GM18861 (cell line): ENCODE measurements around the gene EIPR1.

Source experiments
- ATAC-seq: cut with Tn5 transposase; IDR thresholded peaks from one replicate; pipeline ENCODE4 v1.9.1; 2021; ENCODE audit not compliant: unreplicated experiment

The EIPR1 gene

GRCh38 chr2:3309496-3310355 lies 67.9 kb downstream of the EIPR1 start:
- no peak for ATAC-seq

GRCh38 chr2:3307901-3308300 lies 69.7 kb downstream of the EIPR1 start:
- ATAC-seq: no peak

- no peak for ATAC-seq
Observed at GRCh38 chr2:3307236-3307635, 70.4 kb downstream of the EIPR1 start.

- ATAC-seq: no peak
Observed at GRCh38 chr2:3305952-3306351, 71.7 kb downstream of the EIPR1 start.

GRCh38 chr2:3305431-3305830 lies 72.2 kb downstream of the EIPR1 start:
- ATAC-seq: no peak

GRCh38 chr2:3303583-3304406 lies 73.8 kb downstream of the EIPR1 start:
- peak; percentile 99 for ATAC-seq

- ATAC-seq: no peak
Observed at GRCh38 chr2:3302751-3303582, 74.7 kb downstream of the EIPR1 start.

GRCh38 chr2:3302421-3302750 lies 75.2 kb downstream of the EIPR1 start:
- no peak for ATAC-seq

- no peak for ATAC-seq
Observed at GRCh38 chr2:3301001-3301400, 76.6 kb downstream of the EIPR1 start.

- ATAC-seq: no peak
Observed at GRCh38 chr2:3300224-3300995, 77.2 kb downstream of the EIPR1 start.

GRCh38 chr2:3299703-3300102 lies 77.9 kb downstream of the EIPR1 start:
- ATAC-seq: no peak

GRCh38 chr2:3299130-3299529 lies 78.5 kb downstream of the EIPR1 start:
- no peak for ATAC-seq

GRCh38 chr2:3298191-3298590 lies 79.4 kb downstream of the EIPR1 start:
- no peak for ATAC-seq

- ATAC-seq: no peak
Observed at GRCh38 chr2:3297523-3297922, 80.1 kb downstream of the EIPR1 start.

- ATAC-seq: no peak
Observed at GRCh38 chr2:3296182-3296972, 81.2 kb downstream of the EIPR1 start.

GRCh38 chr2:3294493-3294892 lies 83.1 kb downstream of the EIPR1 start:
- ATAC-seq: no peak

- no peak for ATAC-seq
Observed at GRCh38 chr2:3294069-3294468, 83.5 kb downstream of the EIPR1 start.

- no peak for ATAC-seq
Observed at GRCh38 chr2:3293221-3293620, 84.4 kb downstream of the EIPR1 start.

- no peak for ATAC-seq
Observed at GRCh38 chr2:3292416-3292815, 85.2 kb downstream of the EIPR1 start.

GRCh38 chr2:3291750-3292149 lies 85.9 kb downstream of the EIPR1 start:
- ATAC-seq: no peak
